Measurements from ENCODE around the gene CEP290.
A peak's percentile ranks its signal among the peaks of the same experiment; 100 is the strongest.

Gene CEP290

GRCh38 chr12:88141774-88142609 is at the start of gene CEP290, which contains the start of gene TMTC3:
TSS of gene CEP290 (minus strand) at chr12:88142088. CDS start at chr12:88141307, 781 bp downstream.
TSS of gene TMTC3 (plus strand) at chr12:88142307. CDS start at chr12:88148316, 6,009 bp downstream.
- peak; percentile 100 for DNase-seq

- DNase-seq: peak; percentile 50
Measured at GRCh38 chr12:88188180-88188579, 46.3 kb upstream of the CEP290 start.

- DNase-seq: no peak
Measured at GRCh38 chr12:88187571-88187970, 45.7 kb upstream of the CEP290 start.

- DNase-seq: peak; percentile 80
Measured at GRCh38 chr12:88185988-88186387, 44.1 kb upstream of the CEP290 start.

- no peak for DNase-seq
Measured at GRCh38 chr12:88185279-88185678, 43.4 kb upstream of the CEP290 start.

GRCh38 chr12:88184196-88184595 is 42.3 kb upstream of the CEP290 start:
- no peak for DNase-seq

GRCh38 chr12:88182416-88182815 is 40.5 kb upstream of the CEP290 start:
- no peak for DNase-seq

- DNase-seq: no peak
Measured at GRCh38 chr12:88181881-88182280, 40.0 kb upstream of the CEP290 start.

GRCh38 chr12:88179436-88180014 is 37.6 kb upstream of the CEP290 start:
- DNase-seq: no peak

GRCh38 chr12:88175544-88175943 is 33.7 kb upstream of the CEP290 start:
- DNase-seq: no peak

- DNase-seq: peak; percentile 47
Measured at GRCh38 chr12:88172844-88173407, 31.0 kb upstream of the CEP290 start.

GRCh38 chr12:88167384-88167783 is 25.5 kb upstream of the CEP290 start:
- no peak for DNase-seq

GRCh38 chr12:88166179-88166578 is 24.3 kb upstream of the CEP290 start:
- DNase-seq: no peak

GRCh38 chr12:88163371-88163770 is 21.5 kb upstream of the CEP290 start:
- no peak for DNase-seq

GRCh38 chr12:88156075-88156654 is 14.3 kb upstream of the CEP290 start:
- no peak for DNase-seq

GRCh38 chr12:88153959-88154358 is 12.1 kb upstream of the CEP290 start:
- peak; percentile 48 for DNase-seq

GRCh38 chr12:88150063-88150462 is 8.2 kb upstream of the CEP290 start:
- no peak for DNase-seq

GRCh38 chr12:88145567-88146505 is 3.9 kb upstream of the CEP290 start:
- DNase-seq: no peak

GRCh38 chr12:88144546-88145468 is 2.9 kb upstream of the CEP290 start:
- no peak for DNase-seq

- no peak for DNase-seq
Measured at GRCh38 chr12:88144037-88144436, 2.1 kb upstream of the CEP290 start.

GRCh38 chr12:88142610-88142991 is 713 bp upstream of the CEP290 start:
- DNase-seq: no peak
